Sigmoid colon (tissue), 7 donors: ENCODE measurements around the gene GANAB. TPM values are rescaled to one million over a fixed set of nuclear protein-coding genes. Genes with fewer than 3 reads are reported as not detected.

ENCODE experiments used
- DNase-seq: peaks from one replicate; pipeline ENCODE4 v3.0.0-alpha.2; 2019
- H3K27ac ChIP-seq, 4 donors: fragments of 200-600 bp; sonication (generic); one replicate each; pipeline ENCODE4 v1.5.1; 2016 to 2019; ENCODE audit warnings: mild to moderate bottlenecking in 1 of 4
- H3K27me3 ChIP-seq, 3 donors: fragments of 200-600 bp; sonication (generic); one replicate each; pipeline ENCODE4 v1.5.1; 2019; ENCODE audit warnings: mild to moderate bottlenecking in 1 of 3
- H3K36me3 ChIP-seq, 4 donors: fragments of 200-600 bp; sonication (generic); one replicate each; pipeline ENCODE4 v1.5.1; 2016 to 2019
- H3K4me1 ChIP-seq, 4 donors: fragments of 200-600 bp; sonication (generic); one replicate each; pipeline ENCODE4 v1.5.1; 2017 to 2019
- H3K4me3 ChIP-seq, 4 donors: fragments of 200-600 bp; sonication (generic); one replicate each; pipeline ENCODE4 v1.5.1; 2017 to 2019; ENCODE audit warnings: mild to moderate bottlenecking in 2 of 4, moderate library complexity in 1 of 4
- H3K9me3 ChIP-seq, 4 donors: fragments of 200-600 bp in 3 of 4; sonication (generic) in 3 of 4; one replicate each; pipeline versions ENCODE4 v1.5.1 to v1.6.1; 2013 to 2019
- EP300 ChIP-seq, 4 donors: sonication (generic); formaldehyde crosslinking; IDR thresholded peaks; one replicate each; pipeline ENCODE4 v1.6.1; 2017; ENCODE audit warnings: antibody characterized with exemption in 4 of 4
- POLR2A ChIP-seq, 2 donors: fragments of 450-650 bp; IDR thresholded peaks; one replicate each; pipeline ENCODE4 v1.6.1; 2016; ENCODE audit warnings: antibody characterized with exemption in 2 of 2, mild to moderate bottlenecking in 2 of 2, moderate library complexity in 2 of 2
- POLR2AphosphoS5 ChIP-seq, 4 donors: sonication (generic); formaldehyde crosslinking; IDR thresholded peaks; one replicate each; pipeline ENCODE4 v1.6.1; 2017; ENCODE audit warnings: antibody characterized with exemption in 4 of 4
- WGBS, 2 donors: extraction: QIAGEN DNeasy Blood & Tissue Kit; methylation state at CpG; one replicate each; pipeline ENCODE4 v1.1.7; 2013; 5-methylcytosine and 5-hydroxymethylcytosine counted together
- intact Hi-C: fragments of 100-400 bp; cut with DNase I; formaldehyde crosslinking; loops from one replicate; pipeline ENCODE4 v1.15.1; 2023
- polyA plus RNA-seq, 3 donors: library from polyadenylated mRNA; stranded (reverse); fragments of 200-250 nt; gene quantifications; one replicate each; pipeline ENCODE4 v1.2.3, GENCODE V29; 2013
- total RNA-seq, 4 donors: library from RNA; depleted of rRNA; stranded (reverse); fragments of >200 nt; gene quantifications; one replicate each; pipeline ENCODE4 v1.1.0, GENCODE V29; 2016
- TF ChIP-seq, protein P1 (sequence below), 4 experiments: fragments of 450-650 bp in 3 of 4; fragments of 200-600 bp in 1 of 4; IDR thresholded peaks; one replicate each; pipeline ENCODE4 v1.5.1; 2016 to 2019; ENCODE audit warnings: antibody characterized with exemption in 4 of 4, mild to moderate bottlenecking in 3 of 4, moderate library complexity in 2 of 4
- donor health status: healthy with polysubstance abuse.
- donor health status: Bipolar disorder and iron deficiency.
- donor health status: healthy.

Gene GANAB
- total and polyA plus RNA-seq, 7 donors = 12.6 to 163 (median 74.7) TPM

DNA sequence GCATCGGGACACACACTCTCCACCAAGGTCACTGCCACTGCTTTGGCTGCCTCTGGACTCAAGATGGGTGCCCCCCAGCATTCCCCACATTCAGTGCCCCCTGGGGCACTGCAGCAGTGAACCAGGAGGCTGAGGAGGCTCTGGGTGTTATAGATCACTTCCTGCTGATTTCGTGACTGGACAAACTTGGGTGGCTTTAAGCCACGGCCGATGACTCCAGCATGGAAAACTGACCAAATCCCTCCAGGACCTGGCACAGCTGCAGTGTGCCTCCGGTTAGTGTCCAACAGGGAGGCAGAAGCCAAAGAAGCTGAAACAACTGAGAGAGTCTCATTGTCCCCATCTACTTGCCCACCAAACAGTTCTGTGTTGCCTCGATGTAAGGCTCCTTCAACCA lies 1.2 kb upstream of the GANAB start:
- TF ChIP-seq, protein P1, sequence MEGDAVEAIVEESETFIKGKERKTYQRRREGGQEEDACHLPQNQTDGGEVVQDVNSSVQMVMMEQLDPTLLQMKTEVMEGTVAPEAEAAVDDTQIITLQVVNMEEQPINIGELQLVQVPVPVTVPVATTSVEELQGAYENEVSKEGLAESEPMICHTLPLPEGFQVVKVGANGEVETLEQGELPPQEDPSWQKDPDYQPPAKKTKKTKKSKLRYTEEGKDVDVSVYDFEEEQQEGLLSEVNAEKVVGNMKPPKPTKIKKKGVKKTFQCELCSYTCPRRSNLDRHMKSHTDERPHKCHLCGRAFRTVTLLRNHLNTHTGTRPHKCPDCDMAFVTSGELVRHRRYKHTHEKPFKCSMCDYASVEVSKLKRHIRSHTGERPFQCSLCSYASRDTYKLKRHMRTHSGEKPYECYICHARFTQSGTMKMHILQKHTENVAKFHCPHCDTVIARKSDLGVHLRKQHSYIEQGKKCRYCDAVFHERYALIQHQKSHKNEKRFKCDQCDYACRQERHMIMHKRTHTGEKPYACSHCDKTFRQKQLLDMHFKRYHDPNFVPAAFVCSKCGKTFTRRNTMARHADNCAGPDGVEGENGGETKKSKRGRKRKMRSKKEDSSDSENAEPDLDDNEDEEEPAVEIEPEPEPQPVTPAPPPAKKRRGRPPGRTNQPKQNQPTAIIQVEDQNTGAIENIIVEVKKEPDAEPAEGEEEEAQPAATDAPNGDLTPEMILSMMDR (IDR thresholded peaks at IDR 0.05) = no peak
- no peak for TF ChIP-seq POLR2AphosphoS5 (IDR thresholded peaks at IDR 0.05)
- TF ChIP-seq POLR2A (IDR thresholded peaks at IDR 0.05) = no peak
- H3K27me3 ChIP-seq = no peaks in the 10 kb centered on the region
- 89 to 91% methylated on average over 6 of the region's 6 CpGs for WGBS, 2 donors
- H3K9me3 ChIP-seq = no peaks in the 10 kb centered on the region
- H3K36me3 ChIP-seq = peaks cover 11 to 46% (median 26%) of the 10 kb centered on the region in 4 donors
- peaks cover 0 to 46% (median 37%) of the 10 kb centered on the region in 4 donors for H3K4me1 ChIP-seq
- DNase-seq = no peak
- H3K4me3 ChIP-seq = no peak overlapping the region
- intact Hi-C loops = loop anchor here (2.0 kb wide), 2 partner anchors 17 to 25 kb away; partner anchors contain the start of genes C11orf98 and CSKMT
- no peak overlapping the region for H3K27ac ChIP-seq

- H3K27me3 ChIP-seq = no peaks in the 10 kb centered on the region
- intact Hi-C loops = loop anchor here (2.0 kb wide), 2 partner anchors 18 to 24 kb away; partner anchors contain the start of genes C11orf98 and CSKMT
- H3K4me3 ChIP-seq = peak overlapping the region in 2 of 4 donors; percentile 89 to 98
- 66 to 71% methylated on average over 32 of the region's 32 CpGs for WGBS, 2 donors
- H3K36me3 ChIP-seq = peaks cover 11 to 52% (median 26%) of the 10 kb centered on the region in 4 donors
- H3K27ac ChIP-seq = peak overlapping the region; percentile 89 to 96 (median 94)
- TF ChIP-seq, protein P1 (IDR thresholded peaks at IDR 0.05) = no peak
- TF ChIP-seq POLR2AphosphoS5 (IDR thresholded peaks at IDR 0.05) (no peak), EP300 (IDR thresholded peaks at IDR 0.05) (no peak), POLR2A (IDR thresholded peaks at IDR 0.05) (no peak)
- peaks cover 0 to 40% (median 31%) of the 10 kb centered on the region in 4 donors for H3K4me1 ChIP-seq
- peak; percentile 73 for DNase-seq
- H3K9me3 ChIP-seq = no peaks in the 10 kb centered on the region
Observed at GRCh38 chr11:62646825-62647608, 604 bp upstream of the GANAB start.

DNA sequence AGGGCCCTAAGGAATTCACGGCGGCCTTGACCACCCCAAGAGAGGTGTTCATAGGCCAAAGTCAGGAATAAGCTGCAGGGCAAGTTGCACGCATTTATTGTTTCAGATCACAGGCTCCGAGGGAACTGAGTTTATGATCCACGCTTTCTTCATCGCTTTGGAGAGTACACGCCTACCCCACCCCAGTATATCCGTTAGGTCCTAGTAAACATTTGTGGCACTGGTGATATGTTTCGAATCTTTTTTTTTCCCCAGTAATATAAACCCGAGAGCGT lies 805 bp downstream of the GANAB start:
- 5 to 11% methylated on average over 11 of the region's 11 CpGs for WGBS, 2 donors
- H3K4me3 ChIP-seq = peak overlapping the region; percentile 63 to 98 (median 86)
- H3K27me3 ChIP-seq = no peaks in the 10 kb centered on the region
- H3K36me3 ChIP-seq = peaks cover 11 to 53% (median 26%) of the 10 kb centered on the region in 4 donors
- H3K4me1 ChIP-seq = peaks cover 0 to 32% (median 23%) of the 10 kb centered on the region in 4 donors
- H3K9me3 ChIP-seq = no peaks in the 10 kb centered on the region
- H3K27ac ChIP-seq = peak overlapping the region; percentile 89 to 96 (median 94)
- intact Hi-C loops = no loop called here
- TF ChIP-seq POLR2A (IDR thresholded peaks at IDR 0.05) (no peak), EP300 (IDR thresholded peaks at IDR 0.05) (no peak), POLR2AphosphoS5 (IDR thresholded peaks at IDR 0.05) (no peak)
- TF ChIP-seq, protein P1 (IDR thresholded peaks at IDR 0.05) = no peak
- no peak for DNase-seq

DNA sequence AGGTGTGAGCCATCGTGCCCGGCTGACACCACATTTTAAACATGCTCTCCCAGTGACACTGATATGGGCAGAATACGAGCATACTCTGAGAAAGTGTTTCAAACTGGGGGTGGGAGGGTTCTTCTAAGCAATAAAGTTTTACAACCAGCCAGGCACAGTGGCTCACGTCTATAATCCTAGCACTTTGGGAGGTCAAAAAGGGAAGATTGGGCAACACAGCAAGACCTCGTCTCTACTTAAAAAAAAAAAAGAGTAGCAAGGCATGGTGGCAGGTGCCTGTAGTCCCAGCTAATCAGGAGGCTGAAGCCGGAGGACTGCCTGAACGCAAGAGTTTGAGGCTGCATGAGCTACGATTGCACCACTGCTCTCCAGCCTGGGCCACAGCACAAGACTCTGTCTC lies 2.2 kb downstream of the GANAB start:
- DNase-seq = no peak
- intact Hi-C loops = no loop called here
- Histone ChIP-seq H3K4me1 (peaks cover 0 to 32% (median 23%) of the 10 kb centered on the region in 4 donors), H3K9me3 (no peaks in the 10 kb centered on the region), H3K27me3 (no peaks in the 10 kb centered on the region), H3K4me3 (no peak overlapping the region), H3K27ac (peak overlapping the region in 1 of 4 donors; percentile 96), H3K36me3 (peaks cover 5 to 51% (median 23%) of the 10 kb centered on the region in 4 donors)
- 54 to 79% methylated on average over 8 of the region's 8 CpGs for WGBS, 2 donors
- TF ChIP-seq POLR2AphosphoS5 (IDR thresholded peaks at IDR 0.05) = no peak
- TF ChIP-seq POLR2A (IDR thresholded peaks at IDR 0.05) = no peak
- TF ChIP-seq, protein P1 (IDR thresholded peaks at IDR 0.05) = no peak
- TF ChIP-seq EP300 (IDR thresholded peaks at IDR 0.05) = no peak
